ENCODE results near the gene CNOT6L.
"Not testable (repeated sequence)": the region's sequence is repeated elsewhere in the genome, so short reads cannot be mapped to it uniquely, and the experiment has no call there.

The CNOT6L gene

GRCh38 chr4:77777135-77777807 is 41.9 kb downstream of the CNOT6L start:
- DNase-seq, result no peak

- DNase-seq, result no peak
These were observed 42.7 kb downstream of the CNOT6L start for GRCh38 chr4:77776182-77777134.

GRCh38 chr4:77773101-77773500 is 46.1 kb downstream of the CNOT6L start:
- DNase-seq, result no peak

- no peak for DNase-seq
These were observed 47.6 kb downstream of the CNOT6L start for GRCh38 chr4:77771566-77771965.

- DNase-seq, result no peak
These were observed 53.4 kb downstream of the CNOT6L start for GRCh38 chr4:77765720-77766119.

GRCh38 chr4:77762531-77762930 is 56.6 kb downstream of the CNOT6L start:
- DNase-seq, result no peak

- no peak for DNase-seq
These were observed 57.6 kb downstream of the CNOT6L start for GRCh38 chr4:77761595-77761994.

GRCh38 chr4:77758804-77759203 is 60.4 kb downstream of the CNOT6L start:
- DNase-seq, result no peak

- DNase-seq, result no peak
These were observed 67.4 kb downstream of the CNOT6L start for GRCh38 chr4:77751764-77752163.

GRCh38 chr4:77745792-77746191 is 73.4 kb downstream of the CNOT6L start:
- no peak for DNase-seq

- DNase-seq, result no peak
These were observed 77.1 kb downstream of the CNOT6L start for GRCh38 chr4:77742054-77742453.

GRCh38 chr4:77740480-77740879 is 78.7 kb downstream of the CNOT6L start:
- DNase-seq, result no peak

GRCh38 chr4:77734928-77735327 is 84.2 kb downstream of the CNOT6L start:
- DNase-seq, result no peak

- DNase-seq, result no peak
These were observed 87.5 kb downstream of the CNOT6L start for GRCh38 chr4:77731656-77732055.

- no peak for DNase-seq
These were observed 90.7 kb downstream of the CNOT6L start for GRCh38 chr4:77728420-77728819.

- DNase-seq, result no peak
These were observed 98.1 kb downstream of the CNOT6L start for GRCh38 chr4:77721073-77721472.

- DNase-seq, result not testable (repeated sequence)
These were observed 100.7 kb downstream of the CNOT6L start for GRCh38 chr4:77718500-77718899.

- DNase-seq, result no peak
These were observed 103.5 kb downstream of the CNOT6L start for GRCh38 chr4:77715414-77716290.

- DNase-seq, result no peak
These were observed 104.7 kb downstream of the CNOT6L start for GRCh38 chr4:77714514-77714913.

- DNase-seq, result no peak
These were observed 105.3 kb downstream of the CNOT6L start for GRCh38 chr4:77713884-77714283.

GRCh38 chr4:77712675-77713074 is 106.5 kb downstream of the CNOT6L start:
- DNase-seq, result no peak

GRCh38 chr4:77711469-77711868 is 107.7 kb downstream of the CNOT6L start:
- DNase-seq, result no peak

- DNase-seq, result no peak
These were observed 108.5 kb downstream of the CNOT6L start for GRCh38 chr4:77710684-77711083.

Measured in NCI-H2029 treated with DMSO at 0.1 percent for 48 hours (cell line).